Activated T-helper 9 cell treated with anti-CD3 and anti-CD28 coated beads, Interleukin-2, amount 50 U/mL, for 16 hours (primary cell): ENCODE data around the gene RNU6-1.

Experiments used
- DNase-seq: peaks from one replicate; pipeline ENCODE4 v3.0.0-alpha.2; 2020; ENCODE audit warnings: low read depth

Gene RNU6-1

DNA sequence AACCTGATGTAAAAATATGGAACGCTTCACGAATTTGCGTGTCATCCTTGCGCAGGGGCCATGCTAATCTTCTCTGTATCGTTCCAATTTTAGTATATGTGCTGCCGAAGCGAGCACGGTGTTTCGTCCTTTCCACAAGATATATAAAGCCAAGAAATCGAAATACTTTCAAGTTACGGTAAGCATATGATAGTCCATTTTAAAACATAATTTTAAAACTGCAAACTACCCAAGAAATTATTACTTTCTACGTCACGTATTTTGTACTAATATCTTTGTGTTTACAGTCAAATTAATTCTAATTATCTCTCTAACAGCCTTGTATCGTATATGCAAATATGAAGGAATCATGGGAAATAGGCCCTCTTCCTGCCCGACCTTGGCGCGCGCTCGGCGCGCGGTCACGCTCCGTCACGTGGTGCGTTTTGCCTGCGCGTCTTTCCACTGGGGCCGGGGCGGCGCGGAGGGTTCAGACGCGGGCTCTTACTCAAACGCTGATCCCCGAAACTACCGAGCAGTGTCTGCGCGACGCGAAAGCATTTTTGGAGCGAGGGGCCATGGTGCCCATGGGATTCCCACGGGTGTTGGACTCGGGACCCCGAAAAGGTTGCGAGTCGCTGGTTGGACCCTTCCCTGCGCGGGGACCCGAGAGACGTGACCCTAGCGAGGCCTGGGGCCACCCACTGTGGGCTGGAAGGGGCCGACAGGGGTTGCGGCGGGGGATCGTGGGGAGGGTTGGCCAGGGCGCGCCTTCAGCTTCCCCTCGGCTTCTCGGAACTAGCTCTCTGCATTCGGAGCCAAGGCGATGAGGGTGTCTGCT lies at the start of gene RNU6-1:
Gene RNU6-1, minus strand, starts transcription at position 117 of the 820 bp plus-strand sequence.
- DNase-seq = peak; percentile 95

DNA sequence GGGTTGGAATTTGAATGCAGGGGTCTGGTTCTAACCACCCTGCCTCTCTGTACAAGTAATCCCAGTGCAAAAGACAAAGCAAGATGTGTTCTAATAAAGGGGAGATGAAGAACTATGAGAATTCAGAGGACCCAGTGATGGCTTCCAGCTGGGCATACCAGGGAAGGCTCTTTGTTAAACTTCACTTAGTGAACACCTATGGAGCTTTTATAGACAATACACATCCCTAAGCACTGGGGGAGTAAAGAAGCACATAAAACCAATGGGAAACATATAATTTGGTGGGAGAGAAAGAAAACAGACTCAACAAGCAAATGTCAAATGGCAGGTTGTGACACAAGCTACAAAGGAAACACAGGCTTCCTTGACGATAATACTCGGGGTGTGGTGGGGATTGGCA lies 47.9 kb upstream of the RNU6-1 start:
- no peak for DNase-seq

DNA sequence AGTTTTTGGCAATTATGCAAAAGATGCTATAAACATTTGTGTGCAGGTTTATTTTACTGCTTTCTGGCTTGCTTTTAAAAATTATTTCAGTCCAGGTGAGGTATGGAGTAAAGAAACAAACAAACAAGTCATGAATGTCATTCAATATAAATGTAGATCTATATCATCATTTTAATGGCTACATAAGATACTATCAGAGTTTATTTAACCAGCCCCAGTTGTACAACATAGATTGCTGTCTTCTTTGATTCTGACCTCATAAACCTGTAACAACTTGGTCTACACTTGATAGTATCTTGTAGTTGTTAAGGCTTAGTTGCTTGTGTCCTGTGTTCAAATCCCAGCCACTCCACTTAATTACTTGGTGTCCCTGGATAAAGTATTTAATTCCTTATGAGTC lies 46.0 kb upstream of the RNU6-1 start:
- DNase-seq = no peak

DNA sequence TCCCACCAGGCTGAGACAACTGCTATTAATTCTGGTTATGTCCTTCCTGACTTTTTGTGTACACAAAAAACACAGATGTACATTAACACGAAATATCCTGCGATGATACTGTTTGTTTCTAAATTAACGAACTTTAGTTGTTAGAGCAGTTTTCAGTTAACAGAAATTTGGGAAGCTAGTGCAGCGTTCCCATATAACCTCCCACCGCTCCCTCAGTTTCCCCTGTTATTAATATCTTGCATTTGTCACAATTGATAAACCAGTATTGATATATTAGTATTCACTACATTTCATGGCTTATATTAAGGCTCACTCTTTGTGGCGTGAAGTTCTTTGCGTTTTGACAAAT lies 45.3 kb upstream of the RNU6-1 start:
- DNase-seq = no peak

DNA sequence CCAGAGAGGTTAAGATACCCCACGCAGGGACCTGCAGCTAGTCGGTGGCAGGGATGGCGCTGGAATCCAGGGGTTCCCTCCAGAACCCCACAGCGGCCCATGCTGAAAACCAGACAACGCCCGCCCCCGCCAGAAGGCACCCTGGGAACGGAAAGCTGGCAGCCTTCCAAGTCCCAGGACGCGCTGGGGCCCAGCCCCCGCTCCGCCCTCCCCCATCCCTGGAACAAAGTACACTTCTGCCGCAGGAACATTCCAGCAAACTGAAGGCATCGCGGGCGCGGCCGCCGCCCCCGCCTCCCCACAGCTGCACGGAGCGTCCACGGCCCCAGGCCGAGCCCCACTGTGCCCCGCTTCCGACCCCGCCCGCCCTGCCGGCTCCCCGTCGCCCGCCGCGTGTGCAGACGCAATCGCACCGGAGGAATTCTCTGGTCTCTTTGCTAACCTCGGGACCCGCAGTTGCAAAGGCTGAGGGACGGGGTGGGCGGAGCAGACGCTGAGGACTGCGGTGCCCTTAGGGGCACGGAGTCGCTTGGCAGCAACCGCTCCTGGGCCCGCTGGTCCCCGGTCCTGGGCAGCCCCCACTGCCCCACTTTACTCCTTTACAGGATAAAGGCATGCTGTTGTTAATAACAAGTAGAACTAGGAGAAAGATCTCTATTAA lies 44.8 kb upstream of the RNU6-1 start:
- peak; percentile 22 for DNase-seq

DNA sequence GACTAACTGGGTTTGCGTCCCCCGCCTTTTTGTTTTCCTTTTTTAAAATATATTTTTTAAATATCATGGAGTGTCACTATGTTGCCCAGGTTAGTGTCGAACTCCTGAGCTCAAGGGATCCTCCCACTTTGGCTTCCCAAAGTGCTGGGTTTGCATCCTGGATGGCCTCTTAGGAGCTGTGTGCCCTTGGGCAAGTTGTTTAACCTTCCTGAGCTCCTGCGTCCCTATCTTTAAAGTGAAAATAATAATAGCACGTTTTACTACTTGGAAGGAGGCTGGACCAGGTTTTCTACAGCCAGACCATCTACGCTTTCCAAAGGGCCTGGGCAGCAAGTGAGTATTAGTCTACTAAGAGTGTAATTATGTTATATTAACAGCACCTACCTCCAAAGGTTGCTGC lies 44.2 kb upstream of the RNU6-1 start:
- DNase-seq = no peak

DNA sequence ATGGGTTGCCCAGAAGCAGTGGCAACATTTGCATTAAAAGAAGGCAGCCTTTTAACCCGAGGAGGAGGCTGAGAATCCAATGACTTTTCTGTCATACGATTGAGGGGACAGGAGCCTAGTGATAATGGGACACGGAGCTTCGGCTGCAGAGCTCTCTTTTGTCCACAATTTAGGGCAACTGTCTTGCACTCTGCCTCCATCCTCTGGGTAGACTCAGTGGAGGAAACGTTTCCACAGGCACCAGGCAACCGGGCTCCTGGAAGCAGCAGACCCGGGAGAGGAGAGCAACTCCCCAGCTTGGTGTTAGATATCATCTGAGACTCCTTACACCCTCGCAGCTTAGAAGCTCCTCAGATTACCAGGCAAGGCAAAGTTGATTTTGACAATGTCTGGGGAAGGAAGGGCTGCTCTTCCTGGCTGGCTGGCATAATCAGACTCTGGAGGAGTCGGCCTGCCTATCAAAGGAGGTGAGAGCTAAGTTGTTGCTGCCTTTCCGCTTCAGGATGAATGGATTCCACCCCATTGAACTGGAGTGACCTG lies 43.5 kb upstream of the RNU6-1 start:
- no peak for DNase-seq

DNA sequence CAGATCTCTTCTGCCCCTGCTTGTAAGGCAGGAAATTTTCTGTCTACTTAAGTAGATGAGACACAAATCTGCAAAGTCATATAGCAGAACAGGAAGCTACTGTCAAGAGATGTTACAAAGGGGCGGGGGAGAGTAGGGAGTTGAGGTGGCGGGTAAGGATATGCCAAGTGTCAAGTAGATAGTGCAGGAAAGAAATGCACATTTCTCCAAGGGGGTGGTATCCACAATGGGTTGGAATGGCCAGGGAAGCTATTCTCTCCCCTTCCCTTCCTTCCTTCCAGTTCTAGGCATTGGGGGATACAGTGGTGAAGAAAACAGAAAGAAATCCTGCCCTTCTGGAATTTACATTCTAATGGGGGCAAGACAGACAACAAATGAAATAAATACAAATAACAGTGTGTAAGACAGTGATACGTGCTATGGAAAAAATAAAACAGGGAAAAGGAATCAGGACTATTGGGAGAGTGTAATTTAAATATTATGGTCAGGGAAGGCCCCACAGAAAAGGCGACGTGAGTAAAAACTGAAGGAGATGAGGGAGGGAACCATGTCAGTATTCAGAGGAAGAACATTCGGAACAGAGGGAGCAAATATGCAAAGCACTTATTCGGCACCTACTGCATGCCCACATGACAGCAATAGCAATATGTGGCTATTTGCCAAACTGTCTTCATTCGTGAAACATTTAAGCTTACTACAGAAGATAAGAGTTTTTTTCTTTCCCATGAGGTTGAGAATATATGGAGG lies 42.8 kb upstream of the RNU6-1 start:
- no peak for DNase-seq

DNA sequence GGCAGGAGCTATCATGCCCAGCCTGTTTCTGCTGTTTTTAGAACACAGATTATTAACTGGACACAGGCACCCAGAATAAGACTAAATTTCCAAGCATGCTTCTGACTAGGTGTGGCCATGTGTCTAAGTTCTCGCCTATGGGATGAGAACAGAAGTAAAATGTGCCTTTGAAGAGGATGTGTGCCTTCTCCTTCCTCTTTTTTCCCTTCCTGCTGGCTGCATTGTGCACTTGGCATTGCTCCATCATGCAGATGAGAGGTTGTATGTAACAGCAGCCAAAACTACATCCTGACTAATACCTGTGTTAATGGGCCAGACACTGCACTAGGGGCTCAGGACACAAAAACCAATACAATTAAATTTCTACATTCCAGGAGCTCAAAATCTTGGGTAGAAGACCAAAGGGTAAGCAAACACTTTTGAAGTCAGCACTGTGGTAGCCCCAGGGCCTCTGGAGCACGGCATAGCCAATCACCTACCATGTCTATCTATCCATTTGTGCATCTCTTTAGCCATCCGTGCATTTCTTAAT lies 40.9 kb upstream of the RNU6-1 start:
- DNase-seq = no peak

DNA sequence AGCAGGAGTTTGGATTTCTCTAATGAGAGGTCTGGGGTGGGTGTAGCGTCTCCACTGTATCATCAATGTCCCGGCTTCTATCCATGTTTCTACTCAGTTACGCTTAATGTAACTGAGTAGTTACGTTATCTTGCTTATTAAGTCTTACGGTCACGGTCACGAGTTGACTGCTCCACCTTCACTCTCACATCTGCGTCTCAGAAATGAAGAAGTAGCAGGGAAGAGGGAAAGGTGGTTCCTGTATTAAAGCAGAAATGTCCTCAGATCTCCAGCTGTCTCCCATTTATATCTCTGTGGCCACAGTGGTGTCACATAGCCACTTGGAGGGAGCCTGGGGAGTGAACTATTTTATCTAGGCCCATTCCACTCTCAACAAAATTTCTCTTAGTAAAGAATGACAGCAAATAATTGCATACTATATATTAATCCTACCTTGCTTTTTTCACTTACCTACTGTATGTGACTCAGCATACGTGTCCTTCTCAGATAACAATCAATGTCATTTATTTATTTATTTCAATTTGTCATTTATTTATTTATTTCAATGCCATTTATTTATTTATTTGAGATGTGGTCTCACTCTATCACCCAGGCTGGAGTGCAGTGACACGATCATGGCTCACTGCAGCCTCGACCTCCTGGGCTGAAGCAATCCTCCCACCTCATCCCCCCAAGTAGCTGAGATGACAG lies 39.7 kb upstream of the RNU6-1 start:
- no peak for DNase-seq

DNA sequence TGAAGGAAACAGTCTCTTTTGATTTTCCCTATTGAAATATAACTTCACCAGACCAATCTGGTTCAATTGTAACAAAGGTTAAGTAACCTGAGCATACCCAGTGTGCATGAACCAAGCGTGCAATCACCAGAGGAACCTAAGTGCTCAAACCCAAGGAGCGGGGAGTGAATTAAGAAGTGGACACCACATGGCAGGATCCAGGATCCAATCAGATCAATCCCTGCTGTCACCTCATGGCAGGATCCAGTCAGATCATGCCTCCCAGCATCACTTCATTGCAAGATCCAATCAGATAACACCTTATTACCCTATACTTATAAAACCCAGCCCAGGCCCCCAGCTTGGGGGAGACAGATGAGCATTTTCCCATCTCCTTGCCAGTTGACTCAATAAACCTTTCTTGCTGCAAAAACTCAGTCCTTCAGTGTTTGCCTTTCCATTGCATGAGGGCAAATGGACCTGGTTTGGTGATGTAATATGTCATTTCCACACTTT lies 38.9 kb upstream of the RNU6-1 start:
- DNase-seq = no peak

DNA sequence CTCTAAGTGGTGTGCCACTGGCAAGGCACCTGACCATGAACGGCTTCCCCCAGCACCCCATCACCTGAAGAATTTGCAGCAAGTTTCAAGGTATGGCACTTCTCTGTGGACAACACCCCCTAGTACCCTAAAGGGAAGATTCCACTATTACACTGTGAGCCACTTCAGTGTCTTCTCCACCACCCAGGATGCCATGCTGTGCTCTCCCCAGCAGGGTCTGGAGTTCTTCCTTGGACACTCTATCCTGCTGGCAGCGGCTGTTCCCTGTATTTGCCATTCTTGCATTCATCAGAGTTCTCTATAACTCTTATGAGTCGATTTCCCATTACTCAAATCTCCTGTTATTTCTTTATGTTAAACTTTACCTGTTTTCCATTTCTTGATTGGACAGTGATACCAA lies 33.9 kb upstream of the RNU6-1 start:
- DNase-seq = no peak

DNA sequence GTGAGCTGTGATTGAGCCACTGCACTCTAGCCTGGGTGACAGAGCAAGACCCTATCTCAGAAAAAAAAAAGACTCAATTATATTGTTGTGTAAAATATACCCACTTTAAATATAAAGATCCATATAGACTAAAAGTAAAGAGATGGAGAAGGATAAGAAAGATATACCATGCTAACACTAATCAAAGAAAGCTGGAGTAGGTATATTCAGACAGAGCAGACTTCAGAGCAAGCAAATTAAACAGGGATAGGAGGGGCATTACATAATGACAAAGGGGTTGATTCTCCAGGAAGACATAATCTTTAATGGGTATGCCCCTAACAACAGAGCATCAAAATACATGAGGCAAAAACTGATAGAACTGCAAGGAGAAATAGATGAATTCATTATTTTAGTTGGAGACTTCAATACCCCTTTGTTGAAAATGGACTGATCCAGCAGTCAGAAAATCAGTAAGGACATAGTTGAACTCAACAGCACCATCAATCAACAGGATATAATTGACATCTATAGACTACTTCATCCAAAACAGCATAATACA lies 31.1 kb upstream of the RNU6-1 start:
- no peak for DNase-seq

DNA sequence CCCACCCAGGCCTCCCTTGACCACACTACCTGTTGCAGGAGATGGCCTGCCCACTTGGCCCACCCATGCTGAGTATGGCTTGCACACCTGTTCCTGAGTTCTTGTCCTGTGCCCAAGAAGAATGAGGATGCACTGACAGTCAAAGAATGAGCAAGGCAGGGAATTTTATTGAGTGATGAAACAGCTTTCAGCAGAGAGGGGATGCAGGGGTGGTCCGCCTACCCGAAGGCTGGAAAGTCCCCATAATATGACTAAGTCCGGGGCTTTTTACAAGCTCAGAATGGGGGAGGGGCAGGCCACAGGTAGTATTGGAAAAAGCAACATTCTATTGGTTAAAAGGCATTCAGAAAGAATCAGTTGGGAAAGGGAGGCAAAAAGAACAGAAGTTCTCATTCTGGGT lies 29.9 kb upstream of the RNU6-1 start:
- no peak for DNase-seq

DNA sequence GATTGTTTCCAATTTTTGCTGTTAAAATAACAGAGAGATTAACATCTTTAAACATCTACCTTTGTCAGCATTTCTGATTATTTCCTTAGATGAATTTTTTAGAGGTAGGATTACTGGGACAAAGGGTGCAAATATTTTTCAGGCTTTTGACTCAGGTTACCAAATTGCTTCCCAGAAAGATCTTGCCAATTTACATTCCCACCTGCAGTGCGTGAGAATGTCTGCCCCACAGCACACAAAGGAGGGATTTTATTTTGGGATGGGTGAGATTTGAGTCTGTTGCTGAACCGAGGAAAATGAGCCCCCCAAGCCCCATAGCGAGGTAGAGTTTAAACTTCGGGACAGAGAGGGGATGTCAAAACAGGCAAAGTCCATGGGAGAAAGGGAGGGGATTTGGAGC lies 25.9 kb upstream of the RNU6-1 start:
- DNase-seq = no peak

DNA sequence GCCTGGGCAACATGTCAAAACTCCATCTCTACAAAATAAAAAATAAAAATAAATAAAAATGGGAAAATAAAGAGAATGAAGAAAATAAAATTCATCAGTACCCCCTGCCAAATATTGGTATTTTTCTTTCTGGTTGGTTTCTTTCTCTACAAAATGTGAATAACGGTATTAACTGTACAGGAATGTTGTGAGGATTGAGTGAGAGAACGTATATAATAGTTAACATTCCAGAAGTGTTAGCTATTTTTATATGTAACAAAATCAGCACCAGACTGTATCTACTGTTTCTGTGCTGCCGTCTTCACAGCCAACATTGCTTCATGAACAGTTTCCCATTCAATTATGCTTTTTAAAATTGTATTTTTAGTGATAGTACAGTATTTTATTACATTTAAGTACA lies 25.5 kb upstream of the RNU6-1 start:
- DNase-seq = no peak

DNA sequence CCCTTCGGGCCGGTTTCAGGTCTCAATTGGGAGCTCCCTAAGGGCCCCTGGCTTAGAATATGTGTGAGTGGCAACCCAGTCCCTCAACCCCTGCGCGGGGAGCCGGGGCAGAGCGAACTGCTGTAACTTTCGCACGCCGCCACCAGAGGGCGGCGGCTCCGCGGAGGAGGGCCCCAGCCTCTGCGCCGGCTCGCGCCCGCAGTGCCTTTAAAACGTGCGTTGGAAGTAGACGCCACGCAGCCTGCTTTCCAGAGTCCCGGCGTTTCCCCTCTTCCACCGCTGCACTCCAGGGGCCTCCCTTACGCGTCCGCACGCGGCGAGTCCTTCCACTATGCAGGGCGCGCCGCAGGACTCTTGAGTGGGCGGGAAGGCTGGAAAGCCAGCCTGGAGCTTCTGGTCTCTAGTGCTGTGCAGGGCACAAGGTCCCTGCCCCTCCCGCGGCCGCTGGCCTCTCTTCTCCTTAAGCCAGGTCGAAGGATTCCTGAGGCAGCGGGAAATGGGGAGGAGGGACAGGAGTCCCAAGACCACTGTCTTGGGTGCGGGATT lies 23.7 kb upstream of the RNU6-1 start:
- peak; percentile 50 for DNase-seq

DNA sequence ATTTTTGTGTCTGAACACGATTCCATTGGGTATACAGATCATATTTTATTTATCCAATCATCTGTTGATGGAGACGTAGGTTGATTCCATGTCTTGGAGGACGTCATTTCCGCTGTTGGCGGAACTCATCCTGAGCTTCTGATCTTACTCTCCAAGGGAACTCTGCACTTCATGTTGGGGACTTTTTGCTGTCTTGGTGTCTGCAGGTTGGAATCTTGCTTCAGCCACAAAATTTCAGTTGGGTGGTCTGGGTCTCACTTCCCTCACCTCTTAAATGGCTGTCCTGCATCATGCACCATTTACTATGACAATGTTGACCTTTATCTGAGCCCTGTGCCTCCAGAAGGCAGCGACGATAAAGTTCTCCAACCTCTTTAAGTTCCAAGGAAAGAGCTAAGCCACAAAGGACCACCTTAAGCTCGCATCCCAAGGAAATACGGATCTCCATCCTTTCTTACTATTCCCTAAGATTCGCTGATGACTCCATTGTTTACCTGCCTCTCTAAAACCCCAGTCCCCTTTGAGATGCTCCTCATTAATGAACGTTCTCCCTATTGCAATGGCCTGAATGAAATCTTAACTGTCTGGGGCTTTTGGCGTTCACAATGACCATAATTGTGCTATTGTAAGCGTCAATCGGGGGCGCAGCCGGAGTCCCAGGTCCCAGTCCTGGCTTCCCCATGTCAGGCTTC lies 23.1 kb upstream of the RNU6-1 start:
- DNase-seq = no peak

DNA sequence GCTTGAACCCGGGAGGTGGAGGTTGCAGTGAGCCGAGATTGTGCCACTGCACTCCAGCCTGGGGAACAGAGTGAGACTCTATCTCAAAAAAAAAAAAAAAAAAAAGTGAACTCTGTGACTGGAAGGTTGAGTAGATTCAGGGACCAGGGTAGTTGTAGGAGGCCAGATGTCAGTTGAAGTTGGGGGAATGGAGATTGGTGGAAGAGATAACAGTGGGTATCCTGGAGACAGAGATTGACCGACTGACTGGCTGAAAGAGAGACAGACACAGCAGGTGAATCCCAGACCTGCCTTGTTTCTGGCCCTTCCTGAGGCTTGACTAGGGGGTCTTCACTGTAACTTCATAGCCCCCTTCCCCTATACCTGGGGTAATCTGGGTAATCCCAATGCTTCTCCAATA lies 22.1 kb upstream of the RNU6-1 start:
- DNase-seq = no peak

DNA sequence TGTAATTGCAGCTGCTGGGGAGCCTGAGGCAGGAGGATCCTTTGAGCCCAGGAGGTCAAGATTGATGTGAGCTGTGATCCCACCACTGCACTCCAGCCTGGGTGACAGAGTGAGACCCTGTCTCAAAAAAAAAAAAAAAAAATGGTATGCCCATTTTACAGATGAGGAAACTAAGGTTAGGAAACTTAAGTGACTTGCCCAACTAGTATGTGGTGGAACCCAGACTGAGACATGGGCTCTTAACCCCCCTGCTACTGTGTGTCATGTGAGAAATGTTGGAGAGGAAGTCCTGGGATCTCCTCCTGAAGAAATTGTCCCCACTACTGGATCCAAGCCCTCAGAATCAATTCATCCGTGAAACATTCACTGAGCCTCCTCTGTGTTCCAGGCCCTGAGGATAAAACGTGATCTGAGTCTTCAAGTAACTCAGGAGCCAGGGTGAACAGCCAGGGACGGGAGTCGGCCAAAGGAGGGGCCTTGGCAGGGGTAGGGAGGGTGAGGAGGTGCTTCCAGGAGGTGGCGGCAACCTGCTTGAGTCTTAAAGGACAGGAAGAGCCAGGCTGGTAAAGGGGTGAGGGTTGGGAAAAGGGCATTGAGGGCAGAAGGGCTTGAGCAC lies 19.6 kb upstream of the RNU6-1 start:
- no peak for DNase-seq
